Measurements from ENCODE around the gene TEX10.

The TEX10 gene

GRCh38 chr9:100357501-100357900 lies 4.8 kb upstream of the TEX10 start (continued):
- no peak for TF ChIP-seq ZNF518A (tag by site-specific recombination; conservative IDR thresholded peaks at IDR 0.05; ENCODE audit: low read depth)
- TF ChIP-seq ZNF768 (tag by site-specific recombination; IDR thresholded peaks at IDR 0.05) = no peak
- no peak for TF ChIP-seq ZNF404 (tag by site-specific recombination; IDR thresholded peaks at IDR 0.05)
- no peak for TF ChIP-seq ZNF366 (tag by site-specific recombination; conservative IDR thresholded peaks at IDR 0.05)
- no peak for TF ChIP-seq SALL2 (tag by site-specific recombination; IDR thresholded peaks at IDR 0.05; ENCODE audit: borderline replicate concordance)
- no peak for TF ChIP-seq ZNF560 (tag by site-specific recombination; IDR thresholded peaks at IDR 0.05; ENCODE audit: borderline replicate concordance)
- TF ChIP-seq ZNF174 (tag by site-specific recombination; IDR thresholded peaks at IDR 0.05) = no peak
- no peak for TF ChIP-seq ZNF791 (tag by site-specific recombination; IDR thresholded peaks at IDR 0.05)
- no peak for TF ChIP-seq SCRT2 (tag by site-specific recombination; IDR thresholded peaks at IDR 0.05)
- no peak for TF ChIP-seq ZNF473 (tag by site-specific recombination; IDR thresholded peaks at IDR 0.05)
- TF ChIP-seq ZNF521 (tag by site-specific recombination; IDR thresholded peaks at IDR 0.05) = no peak

- no peak overlapping the region for H3K27ac ChIP-seq (ENCODE audit: extremely low read depth, low read depth, low read length)
- CTCF ChIA-PET = interaction anchor here (0.8 to 1.2 kb wide), 2 partner anchors 83 to 161 kb away, joined by 3 read pairs; no protein-coding TSS in a partner anchor
- POLR2A ChIA-PET = no interaction called here
- TF ChIP-seq PRDM2 (tag by site-specific recombination; IDR thresholded peaks at IDR 0.05; ENCODE audit: borderline replicate concordance) (no peak), REST (tag by site-specific recombination; IDR thresholded peaks at IDR 0.05) (no peak), ZNF626 (tag by site-specific recombination; IDR thresholded peaks at IDR 0.05) (no peak), PRDM6 (tag by site-specific recombination; IDR thresholded peaks at IDR 0.05) (no peak), TCF7L2 (IDR thresholded peaks at IDR 0.05; ENCODE audit: borderline replicate concordance, low read depth, low read length) (no peak), ZNF423 (tag by site-specific recombination; IDR thresholded peaks at IDR 0.05) (no peak), ZNF777 (tag by site-specific recombination; IDR thresholded peaks at IDR 0.05; ENCODE audit: borderline replicate concordance) (no peak), ZNF248 (tag by site-specific recombination; IDR thresholded peaks at IDR 0.05) (no peak), ZNF837 (tag by site-specific recombination; IDR thresholded peaks at IDR 0.05) (no peak), ZNF501 (tag by site-specific recombination; IDR thresholded peaks at IDR 0.05) (no peak), ZNF561 (tag by site-specific recombination; IDR thresholded peaks at IDR 0.05; ENCODE audit: borderline replicate concordance) (no peak)
Observed at GRCh38 chr9:100355561-100355960, 2.8 kb upstream of the TEX10 start.

More at GRCh38 chr9:100355561-100355960, 2.8 kb upstream of the TEX10 start:
- Histone ChIP-seq H3K4me1 (ENCODE audit: control insufficient read depth, insufficient read depth, low read length) (no peaks in the 10 kb centered on the region), H3K36me3 (ENCODE audit: control insufficient read depth in 2 of 2, insufficient read depth in 1 of 2, low read length in 2 of 2) (peaks cover 0 to 7% of the 10 kb centered on the region in 2 experiments; a peak in 1 of 3 replicates), H3K9me3 (ENCODE audit: control insufficient read depth, insufficient read depth, low read depth, low read length) (no peaks in the 10 kb centered on the region), H3K4me3 (ENCODE audit: low read depth, low read length) (no peak overlapping the region)
